ENCODE measurements around the gene KCNE3.

DNA sequence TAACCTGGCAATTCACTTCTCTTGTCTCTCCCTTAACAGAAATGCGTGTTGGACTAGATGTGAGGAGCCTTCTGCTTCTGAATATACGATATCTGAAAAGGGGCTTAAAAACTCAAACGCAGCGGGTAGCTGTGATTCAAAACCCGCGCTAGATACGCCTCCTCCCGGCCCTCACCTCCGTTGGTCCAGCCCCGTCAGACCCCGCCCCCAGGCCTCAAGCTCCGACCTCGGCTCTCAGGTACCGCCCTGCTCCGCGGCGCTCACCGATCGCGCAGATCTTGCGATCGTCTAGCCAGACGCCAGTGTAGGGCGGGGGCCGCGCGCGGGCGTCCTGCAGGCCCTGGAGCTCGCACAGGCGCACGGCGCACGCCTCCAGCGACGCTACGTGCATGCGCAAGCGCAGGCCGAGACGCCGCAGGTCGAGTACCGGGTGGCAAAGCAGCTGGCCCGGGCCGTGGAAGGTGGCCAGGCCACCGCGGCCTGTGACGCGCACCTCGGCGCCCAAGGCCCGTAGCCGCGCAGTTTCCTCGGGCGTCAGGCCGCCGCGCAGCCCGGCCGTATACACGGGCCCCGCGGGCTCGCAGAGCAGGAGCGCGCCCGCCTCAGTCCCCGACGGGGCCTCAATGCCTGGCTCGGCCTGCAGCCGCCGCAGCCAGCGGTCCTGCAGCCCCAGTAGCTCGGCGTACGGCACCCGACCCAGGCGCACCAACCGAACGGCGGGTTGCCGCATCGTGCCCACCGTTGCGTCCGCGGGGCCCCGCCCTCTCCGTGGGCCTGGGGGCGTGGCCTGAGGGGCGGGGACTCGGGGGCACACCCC lies 25.8 kb upstream of the KCNE3 start, which contains the start of gene LIPT2:
- TF ChIP-seq, protein P1, sequence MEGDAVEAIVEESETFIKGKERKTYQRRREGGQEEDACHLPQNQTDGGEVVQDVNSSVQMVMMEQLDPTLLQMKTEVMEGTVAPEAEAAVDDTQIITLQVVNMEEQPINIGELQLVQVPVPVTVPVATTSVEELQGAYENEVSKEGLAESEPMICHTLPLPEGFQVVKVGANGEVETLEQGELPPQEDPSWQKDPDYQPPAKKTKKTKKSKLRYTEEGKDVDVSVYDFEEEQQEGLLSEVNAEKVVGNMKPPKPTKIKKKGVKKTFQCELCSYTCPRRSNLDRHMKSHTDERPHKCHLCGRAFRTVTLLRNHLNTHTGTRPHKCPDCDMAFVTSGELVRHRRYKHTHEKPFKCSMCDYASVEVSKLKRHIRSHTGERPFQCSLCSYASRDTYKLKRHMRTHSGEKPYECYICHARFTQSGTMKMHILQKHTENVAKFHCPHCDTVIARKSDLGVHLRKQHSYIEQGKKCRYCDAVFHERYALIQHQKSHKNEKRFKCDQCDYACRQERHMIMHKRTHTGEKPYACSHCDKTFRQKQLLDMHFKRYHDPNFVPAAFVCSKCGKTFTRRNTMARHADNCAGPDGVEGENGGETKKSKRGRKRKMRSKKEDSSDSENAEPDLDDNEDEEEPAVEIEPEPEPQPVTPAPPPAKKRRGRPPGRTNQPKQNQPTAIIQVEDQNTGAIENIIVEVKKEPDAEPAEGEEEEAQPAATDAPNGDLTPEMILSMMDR (conservative IDR thresholded peaks at IDR 0.05): no peak
- TF ChIP-seq EZH2 (IDR thresholded peaks at IDR 0.05; ENCODE audit: low read depth): no peak
